HCT116 (cell line): Measurements from ENCODE around the gene RREB1.

Experiments
- EZH2 ChIP-seq: fragments of 200-600 bp; sonication (generic); IDR thresholded peaks from 2 replicates; pipeline ENCODE4 v1.6.1; 2017; ENCODE audit warnings: antibody characterized with exemption, mixed run types
- TF ChIP-seq, protein P1 (sequence below): IDR thresholded peaks from 2 replicates; pipeline ENCODE4 v1.6.1; 2012
- TF ChIP-seq, protein P2 (sequence below), 3 experiments: fragments of 200-600 bp in 1 of 3; sonication (generic) in 1 of 3; IDR thresholded peaks in 2 of 3; conservative IDR thresholded peaks in 1 of 3; 2 replicates each; pipeline ENCODE4 v1.5.1; 2012 to 2017; ENCODE audit warnings: low read depth in 2 of 3, low read length in 2 of 3, antibody characterized with exemption in 1 of 3, borderline replicate concordance in 1 of 3, control low read depth in 1 of 3, mild to moderate bottlenecking in 1 of 3, mixed read lengths in 1 of 3, mixed run types in 1 of 3, moderate library complexity in 1 of 3; ENCODE audit not compliant: insufficient read depth in 1 of 3
- TF ChIP-seq, protein P3 (sequence below): IDR thresholded peaks from 2 replicates; pipeline ENCODE4 v1.6.1; 2012; ENCODE audit warnings: low read depth

DNA sequence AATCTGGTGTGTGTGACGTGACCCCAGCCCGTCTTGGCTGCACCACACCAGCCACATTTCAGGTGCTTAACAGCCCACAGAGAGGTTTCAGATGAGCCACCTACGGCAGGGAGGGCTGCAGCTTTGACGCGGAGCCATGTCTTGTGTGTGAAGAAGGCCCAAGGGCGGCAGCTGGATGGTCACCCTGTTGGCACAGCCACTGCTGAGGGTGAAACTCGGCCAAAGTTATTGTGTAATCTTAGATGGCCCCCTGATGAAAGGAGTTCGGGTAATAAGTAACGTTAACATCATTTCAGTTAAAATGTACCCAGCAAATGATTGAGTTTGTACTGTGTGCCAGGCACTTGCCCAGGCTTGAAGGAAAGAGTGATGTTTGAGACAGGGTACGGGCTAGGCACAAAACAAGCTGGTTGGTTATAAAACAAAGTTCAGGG is 108.1 kb downstream of the RREB1 start:
- TF ChIP-seq, protein P1, sequence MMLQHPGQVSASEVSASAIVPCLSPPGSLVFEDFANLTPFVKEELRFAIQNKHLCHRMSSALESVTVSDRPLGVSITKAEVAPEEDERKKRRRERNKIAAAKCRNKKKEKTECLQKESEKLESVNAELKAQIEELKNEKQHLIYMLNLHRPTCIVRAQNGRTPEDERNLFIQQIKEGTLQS = no peak
- TF ChIP-seq, protein P2, sequence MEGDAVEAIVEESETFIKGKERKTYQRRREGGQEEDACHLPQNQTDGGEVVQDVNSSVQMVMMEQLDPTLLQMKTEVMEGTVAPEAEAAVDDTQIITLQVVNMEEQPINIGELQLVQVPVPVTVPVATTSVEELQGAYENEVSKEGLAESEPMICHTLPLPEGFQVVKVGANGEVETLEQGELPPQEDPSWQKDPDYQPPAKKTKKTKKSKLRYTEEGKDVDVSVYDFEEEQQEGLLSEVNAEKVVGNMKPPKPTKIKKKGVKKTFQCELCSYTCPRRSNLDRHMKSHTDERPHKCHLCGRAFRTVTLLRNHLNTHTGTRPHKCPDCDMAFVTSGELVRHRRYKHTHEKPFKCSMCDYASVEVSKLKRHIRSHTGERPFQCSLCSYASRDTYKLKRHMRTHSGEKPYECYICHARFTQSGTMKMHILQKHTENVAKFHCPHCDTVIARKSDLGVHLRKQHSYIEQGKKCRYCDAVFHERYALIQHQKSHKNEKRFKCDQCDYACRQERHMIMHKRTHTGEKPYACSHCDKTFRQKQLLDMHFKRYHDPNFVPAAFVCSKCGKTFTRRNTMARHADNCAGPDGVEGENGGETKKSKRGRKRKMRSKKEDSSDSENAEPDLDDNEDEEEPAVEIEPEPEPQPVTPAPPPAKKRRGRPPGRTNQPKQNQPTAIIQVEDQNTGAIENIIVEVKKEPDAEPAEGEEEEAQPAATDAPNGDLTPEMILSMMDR (IDR thresholded peaks at IDR 0.05 in 2 of 3, conservative IDR thresholded peaks at IDR 0.05 in 1 of 3; ENCODE audit: borderline replicate concordance in 1 of 3, insufficient read depth in 1 of 3, low read depth in 2 of 3, low read length in 2 of 3) = no peak
- TF ChIP-seq EZH2 = no peak
- TF ChIP-seq, protein P3, sequence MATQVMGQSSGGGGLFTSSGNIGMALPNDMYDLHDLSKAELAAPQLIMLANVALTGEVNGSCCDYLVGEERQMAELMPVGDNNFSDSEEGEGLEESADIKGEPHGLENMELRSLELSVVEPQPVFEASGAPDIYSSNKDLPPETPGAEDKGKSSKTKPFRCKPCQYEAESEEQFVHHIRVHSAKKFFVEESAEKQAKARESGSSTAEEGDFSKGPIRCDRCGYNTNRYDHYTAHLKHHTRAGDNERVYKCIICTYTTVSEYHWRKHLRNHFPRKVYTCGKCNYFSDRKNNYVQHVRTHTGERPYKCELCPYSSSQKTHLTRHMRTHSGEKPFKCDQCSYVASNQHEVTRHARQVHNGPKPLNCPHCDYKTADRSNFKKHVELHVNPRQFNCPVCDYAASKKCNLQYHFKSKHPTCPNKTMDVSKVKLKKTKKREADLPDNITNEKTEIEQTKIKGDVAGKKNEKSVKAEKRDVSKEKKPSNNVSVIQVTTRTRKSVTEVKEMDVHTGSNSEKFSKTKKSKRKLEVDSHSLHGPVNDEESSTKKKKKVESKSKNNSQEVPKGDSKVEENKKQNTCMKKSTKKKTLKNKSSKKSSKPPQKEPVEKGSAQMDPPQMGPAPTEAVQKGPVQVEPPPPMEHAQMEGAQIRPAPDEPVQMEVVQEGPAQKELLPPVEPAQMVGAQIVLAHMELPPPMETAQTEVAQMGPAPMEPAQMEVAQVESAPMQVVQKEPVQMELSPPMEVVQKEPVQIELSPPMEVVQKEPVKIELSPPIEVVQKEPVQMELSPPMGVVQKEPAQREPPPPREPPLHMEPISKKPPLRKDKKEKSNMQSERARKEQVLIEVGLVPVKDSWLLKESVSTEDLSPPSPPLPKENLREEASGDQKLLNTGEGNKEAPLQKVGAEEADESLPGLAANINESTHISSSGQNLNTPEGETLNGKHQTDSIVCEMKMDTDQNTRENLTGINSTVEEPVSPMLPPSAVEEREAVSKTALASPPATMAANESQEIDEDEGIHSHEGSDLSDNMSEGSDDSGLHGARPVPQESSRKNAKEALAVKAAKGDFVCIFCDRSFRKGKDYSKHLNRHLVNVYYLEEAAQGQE = no peak
